ENCODE results near the gene LY6G5B. TPM values are rescaled to one million over a fixed set of nuclear protein-coding genes. Genes with fewer than 3 reads are reported as not detected.
A peak's percentile ranks its signal among the peaks of the same experiment; 100 is the strongest.

LY6G5B gene
- total and polyA plus RNA-seq, 2 donors (not counting 3 experiments of a cell fraction or from before 2014, with no cell fraction given) = 15.4 to 25.0 TPM

- Histone ChIP-seq H2AFZ (ENCODE audit: low read depth, low read length) (no peak overlapping the region), H3K9ac (replicated peaks; ENCODE audit: extremely low read depth, insufficient read depth, low read length) (no peak overlapping the region), H3K4me1 (ENCODE audit: control insufficient read depth, extremely low read depth, insufficient read depth, low read length) (peaks cover 35% of the 10 kb centered on the region), H3K36me3 (ENCODE audit: control insufficient read depth in 2 of 2, extremely low read depth in 1 of 2, insufficient read depth in 2 of 2, low read length in 2 of 2) (peaks cover 3 to 4% of the 10 kb centered on the region in 2 experiments), H3K9me3 (replicated peaks; ENCODE audit: control insufficient read depth, insufficient read depth, low read length) (no peaks in the 10 kb centered on the region), H3K27me3 (ENCODE audit: control insufficient read depth in 2 of 2, insufficient read depth in 2 of 2, low read length in 2 of 2) (no peaks in the 10 kb centered on the region), H3K9me1 (replicated peaks; ENCODE audit: control insufficient read depth, extremely low read depth, insufficient read depth, low read length) (no peaks in the 10 kb centered on the region), H4K20me1 (replicated peaks; ENCODE audit: control insufficient read depth, extremely low read depth, insufficient read depth, low read length) (no peaks in the 10 kb centered on the region), H3K4me3 (replicated peaks in 1 of 3; ENCODE audit: insufficient read depth in 1 of 3, low read depth in 1 of 3, low read length in 3 of 3) (no peak overlapping the region), H3K4me2 (ENCODE audit: insufficient read depth, low read length) (no peak overlapping the region), H3K79me2 (ENCODE audit: control insufficient read depth, insufficient read depth, low read length) (peaks cover 37% of the 10 kb centered on the region), H3K27ac (ENCODE audit: insufficient read depth, low read depth, low read length) (no peak overlapping the region)
- FAIRE-seq (peak; percentile 40), DNase-seq (ENCODE audit: low read depth, low spot score) (no peak)
- intact Hi-C loops (cut with micrococcal nuclease) (no loop called here), dilution Hi-C loops (cut with MboI; ENCODE audit: extremely low pct_ligation_motif_present, low sequenced_read_pairs) (no loop called here)
- CTCF ChIA-PET = interaction anchor here (1.0 kb wide), 1 partner anchor 10 kb away, joined by 3 read pairs; the partner anchor contains the start of gene GPANK1
- POLR2A ChIA-PET = no interaction called here
- no peak for TF ChIP-seq EZH2 (IDR thresholded peaks at IDR 0.05; ENCODE audit: borderline replicate concordance, low read depth, low read length, severe bottlenecking)
- no peak for TF ChIP-seq MAX (IDR thresholded peaks at IDR 0.05; ENCODE audit: insufficient read depth, insufficient read length)
- TF ChIP-seq GATA2 (IDR thresholded peaks at IDR 0.05; ENCODE audit: insufficient read depth, insufficient read length, low read depth, low read length) = no peak
- TF ChIP-seq MYC (IDR thresholded peaks at IDR 0.05; ENCODE audit: low read depth, low read length) = no peak
- no peak for TF ChIP-seq POLR2A (IDR thresholded peaks at IDR 0.05; ENCODE audit: low read depth, low read length)
- no peak for TF ChIP-seq JUN (IDR thresholded peaks at IDR 0.05; ENCODE audit: borderline replicate concordance, insufficient read depth, insufficient read length, low read depth)
- TF ChIP-seq CTCF (IDR thresholded peaks at IDR 0.05; ENCODE audit: extremely low read depth in 1 of 2, insufficient read depth in 1 of 2, low read depth in 1 of 2, low read length in 2 of 2) = no peak
- TF ChIP-seq POLR2AphosphoS5 (IDR thresholded peaks at IDR 0.05; ENCODE audit: insufficient read depth, low read depth, low read length) = no peak
- TF ChIP-seq FOS (IDR thresholded peaks at IDR 0.05; ENCODE audit: borderline replicate concordance, insufficient read depth, low read length) = no peak
- no TSS peak for BruUV-seq (replicated peaks)
Observed at GRCh38 chr6:31654574-31655348, 15.0 kb upstream of the LY6G5B start.
